Measurements from ENCODE around the gene NELL1. TPM values are rescaled to one million over a fixed set of nuclear protein-coding genes. Genes with fewer than 3 reads are reported as not detected.

NELL1 gene
- total RNA-seq, 4 donors from 2014 or later = not detected

DNA sequence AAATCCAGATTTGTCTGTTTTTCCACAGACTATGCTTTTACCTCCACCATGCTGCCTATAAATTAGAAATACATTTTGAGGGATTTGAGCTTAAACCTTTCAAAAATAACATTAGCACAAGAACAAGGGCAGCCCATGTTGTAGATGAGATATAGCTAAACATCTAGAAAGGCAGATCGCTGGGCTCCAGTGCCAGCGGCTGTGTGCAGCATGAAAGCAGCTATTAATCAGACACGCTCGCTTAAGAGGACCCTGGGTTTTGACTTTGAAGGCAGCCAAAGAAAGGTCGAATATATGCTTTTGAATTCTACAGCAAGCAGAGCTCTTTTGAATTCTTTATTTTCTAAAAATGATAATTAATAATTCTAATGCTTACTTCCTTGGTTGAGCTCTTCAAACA lies 684.0 kb downstream of the NELL1 start:
- Histone ChIP-seq H3K36me3 (no peaks in the 10 kb centered on the region), H3K4me3 (replicated peaks in 1 of 3) (no peak overlapping the region), H3K4me1 (peaks cover 14% of the 10 kb centered on the region in 2 donors), H3K27me3 (no peaks in the 10 kb centered on the region), H3K9me3 (no peaks in the 10 kb centered on the region), H3K27ac (no peak overlapping the region)
- 68 to 71% methylated on average over 5 of the region's 5 CpGs for WGBS, 2 donors
- no peak for DNase-seq
- intact Hi-C loops (cut with DNase I) = no loop called here
- TF ChIP-seq, protein P1, sequence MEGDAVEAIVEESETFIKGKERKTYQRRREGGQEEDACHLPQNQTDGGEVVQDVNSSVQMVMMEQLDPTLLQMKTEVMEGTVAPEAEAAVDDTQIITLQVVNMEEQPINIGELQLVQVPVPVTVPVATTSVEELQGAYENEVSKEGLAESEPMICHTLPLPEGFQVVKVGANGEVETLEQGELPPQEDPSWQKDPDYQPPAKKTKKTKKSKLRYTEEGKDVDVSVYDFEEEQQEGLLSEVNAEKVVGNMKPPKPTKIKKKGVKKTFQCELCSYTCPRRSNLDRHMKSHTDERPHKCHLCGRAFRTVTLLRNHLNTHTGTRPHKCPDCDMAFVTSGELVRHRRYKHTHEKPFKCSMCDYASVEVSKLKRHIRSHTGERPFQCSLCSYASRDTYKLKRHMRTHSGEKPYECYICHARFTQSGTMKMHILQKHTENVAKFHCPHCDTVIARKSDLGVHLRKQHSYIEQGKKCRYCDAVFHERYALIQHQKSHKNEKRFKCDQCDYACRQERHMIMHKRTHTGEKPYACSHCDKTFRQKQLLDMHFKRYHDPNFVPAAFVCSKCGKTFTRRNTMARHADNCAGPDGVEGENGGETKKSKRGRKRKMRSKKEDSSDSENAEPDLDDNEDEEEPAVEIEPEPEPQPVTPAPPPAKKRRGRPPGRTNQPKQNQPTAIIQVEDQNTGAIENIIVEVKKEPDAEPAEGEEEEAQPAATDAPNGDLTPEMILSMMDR (IDR thresholded peaks at IDR 0.05) = no peak
- TF ChIP-seq POLR2A (IDR thresholded peaks at IDR 0.05) = no peak

DNA sequence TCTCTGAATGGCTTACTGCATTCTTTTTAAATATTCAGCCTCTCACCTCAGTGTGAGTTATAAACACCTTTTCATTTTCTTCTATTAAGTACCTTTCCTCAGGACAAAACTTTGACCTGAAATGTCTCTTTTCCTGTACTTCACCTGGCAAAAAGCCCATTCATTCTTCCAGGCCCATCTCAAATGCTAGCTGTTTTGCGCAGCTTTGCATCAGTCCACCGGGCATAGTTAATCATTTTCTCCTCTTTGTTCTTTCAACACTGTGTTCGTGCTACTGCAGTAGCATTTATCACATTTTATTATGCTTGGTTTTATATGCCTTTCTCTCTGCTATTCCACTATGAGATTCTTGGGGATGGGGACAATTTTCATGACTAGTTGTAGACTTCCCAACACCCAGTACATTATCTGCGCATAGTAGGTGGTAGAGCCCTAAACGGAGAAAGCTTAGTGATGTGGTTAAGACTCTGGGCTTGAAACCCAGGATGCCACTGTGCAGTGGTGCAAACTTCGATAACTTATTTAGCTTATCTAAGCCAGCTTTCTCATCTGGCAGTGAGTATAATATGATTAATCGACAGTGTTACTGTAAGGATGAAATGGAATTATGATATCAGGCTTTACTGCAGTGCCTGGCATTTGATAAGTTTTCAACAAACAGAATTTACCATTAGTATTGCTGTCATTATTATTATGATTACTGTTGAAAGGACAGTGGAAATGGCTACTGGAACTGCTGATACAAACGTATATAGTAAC lies 695.7 kb downstream of the NELL1 start:
- Histone ChIP-seq H3K4me1 (no peaks in the 10 kb centered on the region), H3K9me3 (no peaks in the 10 kb centered on the region), H3K4me3 (replicated peaks in 1 of 3) (no peak overlapping the region), H3K27me3 (no peaks in the 10 kb centered on the region), H3K27ac (no peak overlapping the region), H3K36me3 (no peaks in the 10 kb centered on the region)
- 82 to 89% methylated on average over 8 of the region's 8 CpGs for WGBS, 2 donors
- no peak for DNase-seq
- intact Hi-C loops (cut with DNase I) = no loop called here
- TF ChIP-seq, protein P1 (IDR thresholded peaks at IDR 0.05) = no peak
- TF ChIP-seq POLR2A (IDR thresholded peaks at IDR 0.05) = no peak

DNA sequence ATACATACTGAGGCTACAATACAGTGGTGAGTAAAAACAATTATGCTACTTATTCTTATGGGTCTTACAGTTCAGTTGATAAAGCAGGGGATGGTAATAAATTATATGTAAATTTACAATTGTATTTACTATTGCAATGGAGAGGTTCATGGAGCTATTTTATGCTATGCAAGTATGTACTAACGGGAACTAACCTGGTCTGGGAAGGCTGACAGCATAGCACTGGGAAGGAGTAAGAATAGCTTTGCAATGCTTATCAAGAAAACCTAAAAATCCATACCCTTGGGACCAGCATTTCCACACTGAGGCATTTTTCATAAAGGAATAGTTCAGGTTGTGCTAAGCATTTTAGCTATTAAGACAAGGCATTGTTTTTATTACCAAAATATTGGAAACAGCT lies 700.6 kb downstream of the NELL1 start:
- 73 to 82% methylated on average over 1 of the region's 1 CpG for WGBS, 2 donors

DNA sequence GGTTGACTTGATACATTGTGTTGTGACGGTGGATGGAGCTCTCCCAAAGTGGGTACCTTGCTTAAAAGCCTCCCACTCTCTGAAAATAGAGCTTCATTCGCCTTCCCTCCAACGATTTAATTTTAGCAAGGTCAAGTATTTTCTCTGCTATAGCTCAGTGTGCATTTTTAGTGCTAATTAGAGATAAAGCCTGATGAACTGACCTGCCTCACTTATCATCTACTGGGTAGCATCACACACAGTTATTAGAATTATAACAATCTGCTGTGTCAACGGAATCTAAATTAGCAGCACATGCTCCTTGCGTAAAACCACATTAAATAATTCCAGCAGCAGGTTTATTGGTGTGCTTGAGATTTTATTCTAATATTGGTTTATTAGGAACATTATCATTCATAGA lies 701.7 kb downstream of the NELL1 start:
- no peak for DNase-seq
- no peaks in the 10 kb centered on the region for H3K27me3 ChIP-seq
- no peak overlapping the region for H3K4me3 ChIP-seq (replicated peaks in 1 of 3)
- TF ChIP-seq, protein P1 (IDR thresholded peaks at IDR 0.05) = no peak
- TF ChIP-seq POLR2A (IDR thresholded peaks at IDR 0.05) = no peak
- intact Hi-C loops (cut with DNase I) = no loop called here
- H3K27ac ChIP-seq = no peak overlapping the region
- H3K9me3 ChIP-seq = no peaks in the 10 kb centered on the region
- 83 to 90% methylated on average over 5 of the region's 5 CpGs for WGBS, 2 donors
- no peaks in the 10 kb centered on the region for H3K36me3 ChIP-seq
- no peaks in the 10 kb centered on the region for H3K4me1 ChIP-seq

More for the DNA sequence above, 700.6 kb downstream of the NELL1 start:
- no peak for DNase-seq
- Histone ChIP-seq H3K4me3 (replicated peaks in 1 of 3) (no peak overlapping the region), H3K9me3 (no peaks in the 10 kb centered on the region), H3K36me3 (no peaks in the 10 kb centered on the region), H3K27me3 (no peaks in the 10 kb centered on the region), H3K27ac (no peak overlapping the region), H3K4me1 (no peaks in the 10 kb centered on the region)
- intact Hi-C loops (cut with DNase I) = no loop called here
- no peak for TF ChIP-seq POLR2A (IDR thresholded peaks at IDR 0.05)
- TF ChIP-seq, protein P1 (IDR thresholded peaks at IDR 0.05) = no peak

DNA sequence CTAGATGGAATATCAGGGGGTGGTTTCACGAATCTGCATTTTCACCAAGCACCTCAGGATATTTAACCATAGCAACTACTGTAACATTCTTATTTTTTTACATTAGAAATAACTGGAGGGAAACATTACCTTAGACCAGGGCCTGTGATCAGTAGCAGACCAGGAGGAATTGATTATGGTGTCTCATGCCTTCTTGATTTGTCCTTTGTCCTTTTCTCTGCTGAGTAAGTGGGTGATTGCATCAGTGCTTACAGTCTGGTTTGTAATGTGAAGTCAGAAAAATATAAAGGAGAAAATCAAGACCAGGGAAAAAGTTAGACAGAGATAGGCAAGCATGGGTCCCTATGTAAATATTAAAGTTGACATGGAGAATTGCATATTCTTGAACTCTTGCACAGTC lies 703.3 kb downstream of the NELL1 start:
- WGBS, 2 donors = 71 to 76% methylated on average over 1 of the region's 1 CpG
- no peaks in the 10 kb centered on the region for H3K9me3 ChIP-seq
- H3K27me3 ChIP-seq = no peaks in the 10 kb centered on the region
- intact Hi-C loops (cut with DNase I) = no loop called here
- no peak overlapping the region for H3K27ac ChIP-seq
- no peaks in the 10 kb centered on the region for H3K4me1 ChIP-seq
- TF ChIP-seq POLR2A (IDR thresholded peaks at IDR 0.05) = no peak
- TF ChIP-seq, protein P1 (IDR thresholded peaks at IDR 0.05) = no peak
- H3K4me3 ChIP-seq (replicated peaks in 1 of 3) = no peak overlapping the region
- no peak for DNase-seq
- no peaks in the 10 kb centered on the region for H3K36me3 ChIP-seq
